GM18858 (cell line): Measurements from ENCODE around the gene CYTH1.
"Not testable (repeated sequence)": the region's sequence is repeated elsewhere in the genome, so short reads cannot be mapped to it uniquely, and the experiment has no call there.

Experiments used
- ATAC-seq: cut with Tn5 transposase; IDR thresholded peaks from one replicate; pipeline ENCODE4 v1.9.1; 2021; ENCODE audit not compliant: unreplicated experiment

The CYTH1 gene

GRCh38 chr17:78673395-78673794 lies 108.7 kb downstream of the CYTH1 start:
- no peak for ATAC-seq

- no peak for ATAC-seq
Measured at GRCh38 chr17:78672871-78673371, 109.2 kb downstream of the CYTH1 start.

- no peak for ATAC-seq
Measured at GRCh38 chr17:78672005-78672404, 110.1 kb downstream of the CYTH1 start.

GRCh38 chr17:78671726-78672001 lies 110.4 kb downstream of the CYTH1 start:
- not testable (repeated sequence) for ATAC-seq

GRCh38 chr17:78670850-78671725 lies 111.0 kb downstream of the CYTH1 start:
- no peak for ATAC-seq

- ATAC-seq = no peak
Measured at GRCh38 chr17:78669975-78670518, 112.0 kb downstream of the CYTH1 start.

GRCh38 chr17:78669256-78669974 lies 112.7 kb downstream of the CYTH1 start:
- no peak for ATAC-seq

GRCh38 chr17:78668847-78669246 lies 113.2 kb downstream of the CYTH1 start:
- ATAC-seq = no peak

GRCh38 chr17:78667741-78668640 lies 114.1 kb downstream of the CYTH1 start:
- ATAC-seq = no peak

GRCh38 chr17:78667091-78667490 lies 115.0 kb downstream of the CYTH1 start:
- ATAC-seq = no peak

- no peak for ATAC-seq
Measured at GRCh38 chr17:78665952-78666920, 115.8 kb downstream of the CYTH1 start.

GRCh38 chr17:78665387-78665951 lies 116.6 kb downstream of the CYTH1 start:
- no peak for ATAC-seq

GRCh38 chr17:78664476-78665386 lies 117.3 kb downstream of the CYTH1 start:
- ATAC-seq = no peak

GRCh38 chr17:78661093-78661770 lies 120.8 kb downstream of the CYTH1 start:
- no peak for ATAC-seq

- no peak for ATAC-seq
Measured at GRCh38 chr17:78659546-78659945, 122.5 kb downstream of the CYTH1 start.

GRCh38 chr17:78658281-78658785 lies 123.7 kb downstream of the CYTH1 start:
- no peak for ATAC-seq

- ATAC-seq = no peak
Measured at GRCh38 chr17:78655251-78655940, 126.7 kb downstream of the CYTH1 start.
